Aorta (tissue), 5 donors: ENCODE results near the gene JSRP1. TPM values are rescaled to one million over a fixed set of nuclear protein-coding genes. Genes with fewer than 3 reads are reported as not detected.
"Not testable (repeated sequence)": the region's sequence is repeated elsewhere in the genome, so short reads cannot be mapped to it uniquely, and the experiment has no call there.

Experiments used
- ATAC-seq: fragments of 200-7000 bp; cut with Tn5 transposase; one replicate; pipeline ENCODE4 v1.9.1; 2022; ENCODE audit warnings: moderate library complexity; ENCODE audit not compliant: low FRiP score
- DNase-seq, 2 donors: peaks; one replicate each; pipeline ENCODE4 v3.0.0-alpha.2; 2020
- H3K27ac ChIP-seq, 2 donors: one replicate each; pipeline ENCODE4 v1.5.1; 2013; ENCODE audit warnings: low read length in 2 of 2, mild to moderate bottlenecking in 2 of 2, moderate library complexity in 2 of 2, control low read depth in 1 of 2, inconsistent platforms in 1 of 2, low read depth in 1 of 2
- H3K27me3 ChIP-seq, 2 donors: one replicate each; pipeline ENCODE4 v1.6.1; 2013; ENCODE audit warnings: control low read depth in 1 of 2, low read length in 1 of 2, mild to moderate bottlenecking in 1 of 2, moderate library complexity in 1 of 2; ENCODE audit not compliant: insufficient read depth in 2 of 2, control insufficient read depth in 1 of 2
- H3K36me3 ChIP-seq, 2 donors: one replicate each; pipeline ENCODE4 v1.6.1; 2013; ENCODE audit warnings: control low read depth in 1 of 2, low read length in 1 of 2, mild to moderate bottlenecking in 1 of 2; ENCODE audit not compliant: insufficient read depth in 2 of 2, control insufficient read depth in 1 of 2
- H3K4me1 ChIP-seq, 2 donors: one replicate each; pipeline ENCODE4 v1.6.1; 2013; ENCODE audit warnings: low read length in 2 of 2, control low read depth in 1 of 2, mild to moderate bottlenecking in 1 of 2, moderate library complexity in 1 of 2; ENCODE audit not compliant: insufficient read depth in 2 of 2, control insufficient read depth in 1 of 2
- H3K4me3 ChIP-seq, 2 donors: one replicate each; pipeline ENCODE4 v1.5.1; 2013; ENCODE audit warnings: low read length in 2 of 2, control low read depth in 1 of 2, mild to moderate bottlenecking in 1 of 2
- H3K9me3 ChIP-seq: one replicate; pipeline ENCODE4 v1.6.1; 2013; ENCODE audit warnings: mild to moderate bottlenecking, low read length; ENCODE audit not compliant: control insufficient read depth
- WGBS, 2 donors: extraction: QIAGEN DNeasy Blood & Tissue Kit; methylation state at CpG; one replicate each; pipeline ENCODE4 v1.1.7; 2013; 5-methylcytosine and 5-hydroxymethylcytosine counted together
- intact Hi-C, 2 donors: fragments of 100-400 bp; cut with DNase I; formaldehyde crosslinking; loops; one replicate each; pipeline versions ENCODE4 v1.14.2 to v1.15.0; 2022
- polyA plus RNA-seq, 2 donors: library from polyadenylated mRNA; stranded (reverse); fragments of 200-250 nt; gene quantifications; one replicate each; pipeline ENCODE4 v1.2.3, GENCODE V29; 2013
- total RNA-seq, 2 donors: library from RNA; stranded (reverse); fragmentation: NEBNext Ultra II Directional; extraction: Animal tissue kit (Norgen Biotek cat#: 25700); gene quantifications; one replicate each; pipeline ENCODE4 v1.2.1, GENCODE V29; 2021
- donor health status: healthy with polysubstance abuse.
- donor health status: Bipolar disorder and iron deficiency.
- donor health status: DM: no; HTN: no; CAD: no.
- donor health status: DM: no; HTN: no; CAD: no.
- donor health status: DM: yes; HTN: yes; CAD: no.

Gene JSRP1
- total and polyA plus RNA-seq, 4 donors, result 0.38 to 0.42 TPM; not detected in 2

DNA sequence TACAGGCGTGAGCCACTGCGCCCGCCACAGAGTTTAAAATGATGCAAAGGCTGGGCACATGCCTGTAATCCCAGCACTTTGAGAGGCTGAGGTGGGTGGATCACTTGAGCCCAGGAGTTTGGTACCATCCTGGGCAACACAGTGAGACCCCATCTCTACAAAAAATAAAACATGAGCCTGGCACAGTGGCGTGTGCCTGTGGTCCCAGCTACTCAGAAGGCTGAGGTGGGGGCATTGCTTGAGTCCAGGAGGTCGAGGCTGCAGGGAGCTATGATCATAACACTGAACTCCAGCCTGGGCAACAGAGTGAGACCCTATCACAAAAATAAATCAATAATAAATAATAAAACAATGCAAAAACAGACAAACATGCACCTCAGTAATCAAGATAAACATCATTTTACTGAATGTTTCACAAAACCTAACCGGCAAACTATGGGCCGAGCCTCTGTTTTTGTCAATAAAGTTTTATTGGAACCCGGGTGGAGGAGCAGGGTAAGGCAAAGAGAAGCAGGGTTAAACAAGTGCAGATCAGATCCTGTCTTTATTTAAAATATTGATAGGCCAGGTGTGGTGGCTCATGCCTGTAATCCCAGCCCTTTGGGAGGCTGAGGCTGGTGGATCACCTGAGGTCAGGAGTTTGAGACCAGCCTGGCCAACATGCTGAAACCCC, 27.8 kb upstream of the JSRP1 start:
- WGBS, 2 donors, result 95 to 97% methylated on average over 8 of the region's 8 CpGs
- no peaks in the 10 kb centered on the region for H3K9me3 ChIP-seq
- H3K4me3 ChIP-seq, result no peak overlapping the region
- no peaks in the 10 kb centered on the region for H3K36me3 ChIP-seq
- no peak for DNase-seq
- no peak overlapping the region for H3K27ac ChIP-seq
- H3K4me1 ChIP-seq, result no peaks in the 10 kb centered on the region
- H3K27me3 ChIP-seq, result no peaks in the 10 kb centered on the region
- ATAC-seq, result no peak
- intact Hi-C loops, result no loop called here

DNA sequence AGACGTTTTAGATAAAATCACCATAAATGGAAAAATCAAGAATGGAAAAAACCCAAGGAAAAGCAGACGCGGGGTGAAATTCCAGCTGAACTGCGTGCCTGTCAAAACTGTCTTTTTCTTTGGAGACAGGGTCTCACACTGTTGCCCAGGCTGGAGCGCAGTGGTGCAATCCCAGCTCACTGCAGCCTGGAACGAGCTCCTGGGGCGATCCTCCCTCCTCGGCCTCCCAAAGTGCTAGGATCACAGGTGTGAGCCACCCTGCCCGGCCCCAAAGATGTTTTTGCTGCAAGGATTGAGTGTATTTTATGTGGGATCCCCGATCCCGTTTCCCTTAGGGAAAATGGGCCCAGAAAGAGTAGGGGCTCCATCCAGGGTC, 26.6 kb upstream of the JSRP1 start:
- ATAC-seq, result no peak
- Histone ChIP-seq H3K9me3 (no peaks in the 10 kb centered on the region), H3K4me3 (no peak overlapping the region), H3K27me3 (no peaks in the 10 kb centered on the region), H3K4me1 (no peaks in the 10 kb centered on the region), H3K36me3 (no peaks in the 10 kb centered on the region), H3K27ac (no peak overlapping the region)
- intact Hi-C loops, result no loop called here
- DNase-seq, result no peak
- 80 to 86% methylated on average over 11 of the region's 11 CpGs for WGBS, 2 donors

DNA sequence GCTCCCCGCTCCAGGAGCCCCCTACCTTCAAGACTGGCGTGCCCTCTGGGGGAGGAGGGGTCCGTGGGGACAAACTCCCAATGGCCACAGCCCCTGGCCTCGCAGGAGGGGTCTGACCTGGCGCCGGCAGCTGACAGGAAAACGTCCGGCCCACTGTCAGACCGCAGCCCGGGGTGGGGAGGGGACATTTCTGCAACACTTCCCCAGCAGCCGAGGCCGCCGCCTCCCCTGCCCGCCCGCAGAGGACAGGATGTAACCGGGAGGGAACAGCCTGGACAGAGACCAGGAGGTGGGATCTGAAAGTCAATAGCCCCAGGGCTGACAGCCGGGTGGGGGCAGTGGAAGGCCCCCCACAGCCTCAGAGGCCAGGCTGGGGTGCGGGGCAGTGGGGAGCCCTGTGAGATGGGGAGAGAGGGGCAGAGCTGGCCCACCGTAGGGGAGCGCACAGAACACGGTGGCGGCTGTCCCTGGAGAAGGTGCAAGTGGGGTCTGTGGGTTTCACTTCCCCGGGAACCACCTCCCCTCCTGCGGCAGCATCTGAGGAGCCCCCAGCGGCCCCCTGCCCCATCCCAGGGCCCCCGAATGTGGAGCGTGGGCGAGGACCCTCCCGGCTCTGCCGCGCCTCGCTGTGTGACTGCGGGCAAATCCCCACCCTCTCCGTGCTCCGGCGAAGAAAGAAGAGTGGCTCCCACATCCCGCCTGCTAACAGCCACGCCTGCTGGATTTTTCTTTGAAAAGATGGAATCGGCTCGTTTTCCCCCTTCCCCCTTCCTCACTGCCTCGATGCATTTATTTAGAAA, 26.0 kb upstream of the JSRP1 start, which contains the start of gene PEAK3:
PEAK3 (minus strand) TSS at position 114 of the 800 bp plus-strand sequence. CDS start 1,244 bp downstream, outside the sequence.
- 21 to 30% methylated on average over 38 to 41 of the region's 41 CpGs for WGBS, 2 donors
- H3K27ac ChIP-seq, result no peak within 1 kb of the TSS
- peak; percentile 56 for ATAC-seq

DNA sequence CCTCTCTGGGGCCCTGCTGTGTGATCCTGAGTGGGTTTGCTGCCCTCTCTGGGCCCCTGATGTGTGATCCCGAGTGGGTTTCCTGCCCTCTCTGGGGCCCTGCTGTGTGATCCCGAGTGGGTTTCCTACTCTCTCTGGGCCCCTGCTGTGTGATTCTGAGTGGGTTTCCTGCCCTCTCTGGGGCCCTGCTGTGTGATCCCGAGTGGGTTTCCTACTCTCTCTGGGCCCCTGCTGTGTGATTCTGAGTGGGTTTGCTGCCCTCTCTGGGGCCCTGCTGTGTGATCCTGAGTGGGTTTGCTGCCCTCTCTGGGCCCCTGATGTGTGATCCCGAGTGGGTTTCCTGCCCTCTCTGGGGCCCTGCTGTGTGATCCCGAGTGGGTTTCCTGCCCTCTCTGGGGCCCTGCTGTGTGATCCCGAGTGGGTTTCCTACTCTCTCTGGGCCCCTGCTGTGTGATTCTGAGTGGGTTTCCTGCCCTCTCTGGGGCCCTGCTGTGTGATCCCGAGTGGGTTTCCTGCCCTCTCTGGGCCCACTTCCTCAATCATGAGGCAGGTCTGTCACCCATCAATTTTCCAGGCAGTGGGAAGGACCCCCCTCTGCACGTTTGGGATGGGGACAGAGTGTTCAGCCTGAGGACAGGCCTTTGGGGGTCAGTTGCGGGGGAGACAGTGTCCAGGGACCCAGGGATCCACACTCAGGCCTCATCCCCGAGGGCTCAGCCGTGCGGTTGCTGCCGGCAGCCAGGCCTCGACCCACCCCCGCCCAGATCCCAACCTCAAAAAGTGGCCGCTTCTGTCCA, 25.2 kb upstream of the JSRP1 start:
- H3K27me3 ChIP-seq, H3K36me3 ChIP-seq, DNase-seq, H3K4me1 ChIP-seq, H3K27ac ChIP-seq, H3K4me3 ChIP-seq, H3K9me3 ChIP-seq, intact Hi-C loops: not testable (repeated sequence)
- WGBS, 2 donors, result 35 to 36% methylated on average over 15 to 16 of the region's 16 CpGs
- peak; percentile 31 for ATAC-seq

More for the DNA sequence above, 26.0 kb upstream of the JSRP1 start, which contains the start of gene PEAK3:
- DNase-seq, result peak; percentile 89 to 90
- Histone ChIP-seq H3K4me1 (no peaks in the 10 kb centered on the region), H3K9me3 (no peaks in the 10 kb centered on the region), H3K36me3 (no peaks in the 10 kb centered on the region), H3K4me3 (no peak within 1 kb of the TSS), H3K27me3 (no peaks in the 10 kb centered on the region)
- intact Hi-C loops, result no loop called here

DNA sequence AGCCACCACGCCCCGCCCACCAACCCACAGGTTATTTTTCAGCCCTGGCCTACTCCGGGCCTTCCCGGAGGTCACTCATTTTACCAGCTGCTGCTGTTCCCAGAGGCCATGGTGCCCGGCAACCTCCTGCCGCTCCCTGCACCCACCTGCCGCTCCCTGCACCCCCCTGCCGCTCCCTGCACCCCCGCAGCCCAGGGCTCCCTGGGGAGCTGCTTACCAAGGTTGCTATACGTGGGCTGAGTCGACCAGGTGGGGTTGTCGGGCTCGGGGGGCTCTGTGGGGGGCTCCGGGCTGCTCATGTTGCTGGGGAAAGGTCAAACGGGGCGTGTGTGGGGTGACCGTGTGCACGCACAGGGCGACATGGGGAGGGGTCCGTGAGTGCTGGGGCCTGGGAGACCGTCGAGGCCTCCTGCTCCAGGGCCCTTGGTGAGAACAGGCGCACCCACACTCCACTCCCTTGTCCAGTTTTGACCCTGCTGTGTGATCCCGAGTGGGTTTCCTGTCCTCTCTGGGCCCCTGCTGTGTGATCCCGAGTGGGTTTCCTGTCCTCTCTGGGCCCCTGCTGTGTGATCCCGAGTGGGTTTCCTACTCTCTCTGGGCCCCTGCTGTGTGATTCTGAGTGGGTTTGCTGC, 24.5 kb upstream of the JSRP1 start:
- WGBS, 2 donors, result 77% methylated on average over 26 of the region's 26 CpGs
- H3K27me3 ChIP-seq, result no peaks in the 10 kb centered on the region
- no peak overlapping the region for H3K27ac ChIP-seq
- no peak for DNase-seq
- H3K9me3 ChIP-seq, result no peaks in the 10 kb centered on the region
- no peak for ATAC-seq
- H3K4me1 ChIP-seq, result no peaks in the 10 kb centered on the region
- H3K36me3 ChIP-seq, result no peaks in the 10 kb centered on the region
- no peak overlapping the region for H3K4me3 ChIP-seq
- intact Hi-C loops, result no loop called here

DNA sequence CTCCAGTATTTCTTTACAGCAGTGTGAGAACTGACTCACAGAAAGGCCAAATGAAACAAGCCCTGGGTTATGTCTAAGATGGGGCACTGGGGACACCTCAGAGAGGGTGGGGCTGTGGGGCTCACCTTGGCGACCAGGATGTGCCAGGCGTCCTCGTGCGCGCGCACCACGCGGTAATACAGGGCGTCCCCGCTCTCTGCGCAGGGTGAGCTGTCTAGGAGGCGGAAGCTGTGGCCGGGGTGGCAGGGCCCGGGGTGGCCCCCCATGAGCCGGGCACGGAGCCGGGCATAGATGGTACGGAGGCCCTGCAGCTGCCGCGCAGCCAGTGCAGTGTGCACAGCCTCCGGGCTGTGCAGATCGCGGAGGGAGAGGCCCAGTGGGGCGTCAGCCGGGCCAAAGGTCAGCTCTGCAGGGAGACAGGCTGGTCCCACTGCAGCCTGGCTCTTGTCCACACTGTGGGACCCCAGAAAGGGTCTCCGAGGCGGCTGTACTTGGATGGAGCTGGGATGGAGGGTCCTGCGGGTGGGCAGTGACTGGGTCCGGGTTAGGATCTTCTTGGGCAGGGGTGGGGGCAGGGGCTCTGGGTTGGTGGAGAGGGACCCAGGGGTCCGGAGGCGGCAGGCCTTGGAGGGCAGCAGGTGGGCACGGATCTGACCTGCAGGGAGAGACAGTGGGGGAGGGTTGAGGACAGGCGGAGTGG, 22.4 kb upstream of the JSRP1 start:
- Histone ChIP-seq H3K4me3 (no peak overlapping the region), H3K4me1 (no peaks in the 10 kb centered on the region), H3K27ac (no peak overlapping the region), H3K27me3 (no peaks in the 10 kb centered on the region), H3K9me3 (no peaks in the 10 kb centered on the region), H3K36me3 (no peaks in the 10 kb centered on the region)
- WGBS, 2 donors, result 86 to 87% methylated on average over 33 of the region's 33 CpGs
- ATAC-seq (no peak), DNase-seq (no peak)
- intact Hi-C loops, result no loop called here

DNA sequence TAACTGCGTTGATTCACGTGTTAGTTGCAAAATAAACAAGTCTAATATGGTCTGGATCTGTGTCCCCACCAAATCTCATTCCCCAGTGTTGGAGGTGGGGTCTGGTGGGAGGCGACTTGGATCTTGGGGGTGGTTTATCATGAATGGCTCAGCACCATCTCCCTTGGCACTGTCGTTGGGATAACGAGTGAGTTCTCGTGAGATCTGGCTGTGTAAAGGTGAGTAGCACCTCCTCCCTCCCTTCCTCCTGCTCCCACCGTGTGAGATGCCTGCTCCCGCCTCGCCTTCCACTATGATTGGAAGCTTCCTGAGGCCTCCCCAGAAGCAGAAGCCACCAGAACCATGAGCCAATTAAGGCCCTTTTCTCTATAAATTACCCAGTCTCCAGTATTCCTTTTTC, 20.9 kb upstream of the JSRP1 start:
- no peak for DNase-seq
- Histone ChIP-seq H3K4me1 (no peaks in the 10 kb centered on the region), H3K27ac (no peak overlapping the region), H3K27me3 (no peaks in the 10 kb centered on the region), H3K4me3 (no peak overlapping the region), H3K36me3 (no peaks in the 10 kb centered on the region), H3K9me3 (no peaks in the 10 kb centered on the region)
- ATAC-seq, result no peak
- WGBS, 2 donors, result 82% methylated on average over 9 of the region's 9 CpGs
- intact Hi-C loops, result no loop called here

DNA sequence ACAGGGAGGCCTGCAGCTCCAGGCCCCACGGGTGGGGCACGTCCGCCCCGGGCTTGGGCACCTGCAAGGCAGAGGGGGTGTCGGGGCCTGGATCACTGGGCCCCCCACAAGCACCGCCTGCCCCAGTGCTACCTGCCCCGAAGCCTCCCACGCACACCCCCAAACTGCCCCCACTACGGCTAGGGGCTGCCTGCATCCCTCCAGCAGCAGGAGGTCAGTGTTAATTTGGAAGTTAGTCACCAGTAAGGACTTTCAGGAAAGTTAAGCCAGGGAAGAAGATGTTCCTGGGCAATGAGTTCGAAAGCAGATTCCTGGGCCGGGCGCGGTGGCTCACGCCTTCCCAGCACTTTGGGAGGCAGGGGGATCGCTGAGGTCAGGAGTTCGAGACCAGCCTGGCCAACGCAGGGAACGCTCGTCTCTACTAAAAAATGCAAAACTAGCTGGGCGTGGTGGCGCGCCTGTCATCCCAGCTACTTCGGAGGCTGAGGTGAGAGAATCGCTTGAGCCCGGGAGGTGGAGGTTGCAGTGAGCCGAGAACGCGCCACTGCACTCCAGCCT, 20.3 kb upstream of the JSRP1 start:
- Histone ChIP-seq H3K4me3 (no peak overlapping the region), H3K4me1 (no peaks in the 10 kb centered on the region), H3K36me3 (peaks cover 0 to 2% of the 10 kb centered on the region in 2 donors), H3K27me3 (no peaks in the 10 kb centered on the region), H3K27ac (no peak overlapping the region), H3K9me3 (no peaks in the 10 kb centered on the region)
- intact Hi-C loops, result no loop called here
- DNase-seq, result no peak
- WGBS, 2 donors, result 87 to 92% methylated on average over 28 of the region's 28 CpGs
- no peak for ATAC-seq
